Stimulated activated naive CD4-positive, alpha-beta T cell (primary cell): ENCODE results near the gene NPRL2.

Experiments
- DNase-seq, 6 experiments: peaks; one replicate each; lab custom pipeline; 2025; lab: John Stamatoyannopoulos, UW

The NPRL2 gene

GRCh38 chr3:50350213-50350526 lies 405 bp downstream of the NPRL2 start:
- no peak for DNase-seq

GRCh38 chr3:50347187-50347813 lies 3.3 kb downstream of the NPRL2 start:
- peak; percentile 45 to 71 (median 66) for DNase-seq

- peak; percentile 52 to 75 (median 72) for DNase-seq
Measured at GRCh38 chr3:50345586-50346234, 4.9 kb downstream of the NPRL2 start, which contains the start of gene ZMYND10. Gene ZMYND10, minus strand, starts transcription at chr3:50345732. Its CDS starts 153 bp downstream, at chr3:50345579.

GRCh38 chr3:50345008-50345407 lies 5.6 kb downstream of the NPRL2 start:
- DNase-seq = no peak

- DNase-seq = no peak
Measured at GRCh38 chr3:50342813-50343633, 7.6 kb downstream of the NPRL2 start.

- no peak for DNase-seq
Measured at GRCh38 chr3:50341996-50342650, 8.5 kb downstream of the NPRL2 start.

GRCh38 chr3:50341537-50341936 lies 9.0 kb downstream of the NPRL2 start:
- no peak for DNase-seq

GRCh38 chr3:50340448-50341329 lies 9.9 kb downstream of the NPRL2 start, which contains the start of gene RASSF1:
Gene RASSF1, minus strand, starts transcription at chr3:50340836. Its CDS starts 31 bp downstream, at chr3:50340805.
- DNase-seq = peak in 5 of 6 experiments; percentile 24 to 58 (median 36)

- DNase-seq = no peak
Measured at GRCh38 chr3:50340147-50340447, 10.5 kb downstream of the NPRL2 start.

- DNase-seq = no peak
Measured at GRCh38 chr3:50339485-50340146, 11.0 kb downstream of the NPRL2 start.

- DNase-seq = no peak
Measured at GRCh38 chr3:50338965-50339364, 11.6 kb downstream of the NPRL2 start.

GRCh38 chr3:50337175-50337861 lies 13.3 kb downstream of the NPRL2 start:
- DNase-seq = peak; percentile 84 to 94 (median 88)

- no peak for DNase-seq
Measured at GRCh38 chr3:50336452-50337174, 14.0 kb downstream of the NPRL2 start.

- no peak for DNase-seq
Measured at GRCh38 chr3:50334339-50335075, 16.1 kb downstream of the NPRL2 start.

GRCh38 chr3:50333744-50334328 lies 16.7 kb downstream of the NPRL2 start:
- no peak for DNase-seq

GRCh38 chr3:50331364-50331907 lies 19.1 kb downstream of the NPRL2 start:
- no peak for DNase-seq

- no peak for DNase-seq
Measured at GRCh38 chr3:50330330-50330729, 20.2 kb downstream of the NPRL2 start.
